GM23338 (cell line): ENCODE measurements around the gene CGREF1. TPM values are rescaled to one million over a fixed set of nuclear protein-coding genes. Genes with fewer than 3 reads are reported as not detected.

ENCODE experiments used
- ATAC-seq: fragments of 200-7000 bp; cut with Tn5 transposase; 3 replicates; pipeline ENCODE4 v1.9.1; 2020
- DNase-seq: peaks from one replicate; pipeline ENCODE4 v3.0.0-alpha.2; 2015; ENCODE audit warnings: low spot score
- H2AFZ ChIP-seq: fragments of 200-600 bp; sonication (generic); 2 replicates; pipeline ENCODE4 v1.8.0; 2016; ENCODE audit warnings: antibody characterized with exemption, mild to moderate bottlenecking, moderate library complexity
- H3F3A ChIP-seq: fragments of 200-600 bp; sonication (generic); replicated peaks from 2 replicates; pipeline ENCODE4 v1.8.0; 2017; ENCODE audit warnings: antibody characterized with exemption, mixed run types, low read depth
- H3K27ac ChIP-seq: fragments of 200-600 bp; sonication (generic); 2 replicates; pipeline ENCODE4 v1.6.1; 2016; ENCODE audit warnings: low read depth
- H3K27me3 ChIP-seq: fragments of 200-600 bp; sonication (generic); 2 replicates; pipeline ENCODE4 v1.8.0; 2016; ENCODE audit warnings: mild to moderate bottlenecking, mixed run types, moderate library complexity; ENCODE audit not compliant: insufficient read depth
- H3K36me3 ChIP-seq: fragments of 200-600 bp; sonication (generic); 2 replicates; pipeline ENCODE4 v1.8.0; 2016; ENCODE audit warnings: mild to moderate bottlenecking; ENCODE audit not compliant: insufficient read depth
- H3K4me1 ChIP-seq: fragments of 200-600 bp; sonication (generic); 2 replicates; pipeline ENCODE4 v1.8.0; 2016; ENCODE audit warnings: mild to moderate bottlenecking, moderate library complexity; ENCODE audit not compliant: insufficient read depth
- H3K4me2 ChIP-seq: fragments of 200-600 bp; sonication (generic); 2 replicates; pipeline ENCODE4 v1.7.1; 2017; ENCODE audit warnings: mixed run types
- H3K4me3 ChIP-seq: fragments of 200-600 bp; sonication (generic); 2 replicates; pipeline ENCODE4 v1.6.1; 2016; ENCODE audit warnings: mixed run types
- H3K79me2 ChIP-seq: fragments of 200-600 bp; sonication (generic); replicated peaks from 2 replicates; pipeline ENCODE4 v1.8.0; 2017; ENCODE audit warnings: mild to moderate bottlenecking; ENCODE audit not compliant: insufficient read depth
- H3K9me2 ChIP-seq: fragments of 200-600 bp; sonication (generic); 2 replicates; pipeline ENCODE4 v1.8.0; 2017; ENCODE audit not compliant: insufficient read depth
- H4K20me1 ChIP-seq: fragments of 200-600 bp; sonication (generic); replicated peaks from 2 replicates; pipeline ENCODE4 v1.8.0; 2017; ENCODE audit warnings: mild to moderate bottlenecking; ENCODE audit not compliant: insufficient read depth
- H3K27ac Mint-ChIP-seq: 2 replicates; pipeline ENCODE4 v1.8.0; 2020; ENCODE audit warnings: inconsistent platforms, mild to moderate bottlenecking, moderate library complexity, mixed read lengths
- H3K27me3 Mint-ChIP-seq: 3 replicates; pipeline ENCODE4 v1.8.0; 2022; ENCODE audit warnings: low read depth, mild to moderate bottlenecking, moderate library complexity, mixed read lengths, inconsistent platforms; ENCODE audit not compliant: insufficient read depth, poor library complexity
- H3K36me3 Mint-ChIP-seq: 3 replicates; pipeline ENCODE4 v1.8.0; 2021; ENCODE audit warnings: low read depth, mild to moderate bottlenecking, inconsistent platforms, moderate library complexity, mixed read lengths
- H3K4me1 Mint-ChIP-seq: 3 replicates; pipeline ENCODE4 v1.8.0; 2020; ENCODE audit warnings: mild to moderate bottlenecking, inconsistent platforms, mixed read lengths
- H3K4me3 Mint-ChIP-seq: 3 replicates; pipeline ENCODE4 v1.8.0; 2021; ENCODE audit warnings: moderate library complexity, mild to moderate bottlenecking, inconsistent platforms, mixed read lengths
- H3K9me3 Mint-ChIP-seq: 3 replicates; pipeline ENCODE4 v1.8.0; 2020; ENCODE audit warnings: moderate library complexity, mild to moderate bottlenecking, inconsistent platforms, mixed read lengths
- CREB1 ChIP-seq: fragments of 250-450 bp; sonication (Bioruptor Pico); IDR thresholded peaks from 2 replicates; pipeline ENCODE4 v1.5.0; 2020; ENCODE audit warnings: low read depth, mild to moderate bottlenecking, moderate library complexity
- EZH2 ChIP-seq: fragments of 200-600 bp; sonication (generic); IDR thresholded peaks from one replicate; pipeline ENCODE4 v1.8.0; 2017; ENCODE audit warnings: antibody characterized with exemption, mild to moderate bottlenecking, low read depth; ENCODE audit not compliant: unreplicated experiment
- EZH2phosphoT487 ChIP-seq: fragments of 200-600 bp; sonication (generic); IDR thresholded peaks from one replicate; pipeline ENCODE4 v1.8.1; 2018; ENCODE audit warnings: antibody characterized with exemption; ENCODE audit not compliant: unreplicated experiment
- JUNB ChIP-seq: IDR thresholded peaks from one replicate; pipeline ENCODE4 v1.6.1; 2016; ENCODE audit warnings: antibody characterized with exemption; ENCODE audit not compliant: unreplicated experiment
- NANOG ChIP-seq: IDR thresholded peaks from 2 replicates; pipeline ENCODE4 v1.6.1; 2016; ENCODE audit warnings: antibody characterized with exemption, borderline replicate concordance
- POLR2AphosphoS5 ChIP-seq: IDR thresholded peaks from 2 replicates; pipeline ENCODE4 v1.6.1; 2016; ENCODE audit warnings: antibody characterized with exemption, low read depth
- STAT1 ChIP-seq: IDR thresholded peaks from one replicate; pipeline ENCODE4 v1.6.1; 2016; ENCODE audit warnings: antibody characterized with exemption; ENCODE audit not compliant: unreplicated experiment
- ZNF114 ChIP-seq: fragments of 250-450 bp; sonication (Bioruptor Pico); IDR thresholded peaks from 2 replicates; pipeline ENCODE4 v1.5.0; 2020; ENCODE audit warnings: mild to moderate bottlenecking, moderate library complexity
- ZNF331 ChIP-seq: fragments of 250-450 bp; sonication (Bioruptor Pico); IDR thresholded peaks from 2 replicates; pipeline ENCODE4 v1.5.0; 2020; ENCODE audit warnings: low read depth, mild to moderate bottlenecking, moderate library complexity
- polyA plus RNA-seq: library from polyadenylated mRNA; unstranded; fragments of >200 nt; fragmentation: Nextera tagmentation; extraction: Ambion mirVana; gene quantifications from 2 replicates; pipeline ENCODE4 v1.2.1, GENCODE V29; 2016
- total RNA-seq: library from RNA; depleted of rRNA; stranded (reverse); fragments of >200 nt; shearing (Covaris generic); gene quantifications from 2 replicates; pipeline ENCODE4 v1.2.3, GENCODE V29; 2014
- TF ChIP-seq, protein P1 (sequence below): fragments of 250-450 bp; sonication (Bioruptor Pico); IDR thresholded peaks from 2 replicates; pipeline ENCODE4 v1.5.0; 2020; ENCODE audit warnings: mild to moderate bottlenecking, moderate library complexity
- TF ChIP-seq, protein P2 (sequence below): IDR thresholded peaks from 2 replicates; pipeline ENCODE4 v1.6.1; 2016; ENCODE audit warnings: antibody characterized with exemption
- TF ChIP-seq, protein P3 (sequence below): IDR thresholded peaks from one replicate; pipeline ENCODE4 v1.6.1; 2018; ENCODE audit warnings: antibody characterized with exemption; ENCODE audit not compliant: unreplicated experiment
- TF ChIP-seq, protein P4 (sequence below), 2 experiments: fragments of 200-600 bp in 1 of 2; sonication (generic) in 1 of 2; conservative IDR thresholded peaks; 2 replicates each; pipeline versions ENCODE4 v1.5.1 to v1.6.1; 2016 to 2017; ENCODE audit warnings: antibody characterized with exemption in 2 of 2, low read depth in 2 of 2, mild to moderate bottlenecking in 2 of 2, moderate library complexity in 1 of 2

CGREF1 gene
- total and polyA plus RNA-seq, 2 experiments from 2014 or later: 4.1 to 4.5 TPM

GRCh38 chr2:27088634-27089033 is 30.3 kb downstream of the CGREF1 start:
- Histone ChIP-seq H3K4me1 (peaks cover 10% of the 10 kb centered on the region), H3K9me2 (no peaks in the 10 kb centered on the region), H3K27ac (no peak overlapping the region), H3F3A (peaks cover 8% of the 10 kb centered on the region; the same call in 1 of the 2 replicates), H3K27me3 (peaks cover 16% of the 10 kb centered on the region), H3K79me2 (no peaks in the 10 kb centered on the region), H3K4me3 (no peak overlapping the region), H3K36me3 (no peaks in the 10 kb centered on the region), H2AFZ (no peak overlapping the region), H4K20me1 (no peaks in the 10 kb centered on the region; the same call in 1 of the 2 replicates), H3K4me2 (no peak overlapping the region)
- no peak overlapping the region for H3K27ac Mint-ChIP-seq
- no peak for TF ChIP-seq EZH2
- TF ChIP-seq EZH2phosphoT487: no peak
- no peak for TF ChIP-seq POLR2AphosphoS5
- TF ChIP-seq, protein P1, sequence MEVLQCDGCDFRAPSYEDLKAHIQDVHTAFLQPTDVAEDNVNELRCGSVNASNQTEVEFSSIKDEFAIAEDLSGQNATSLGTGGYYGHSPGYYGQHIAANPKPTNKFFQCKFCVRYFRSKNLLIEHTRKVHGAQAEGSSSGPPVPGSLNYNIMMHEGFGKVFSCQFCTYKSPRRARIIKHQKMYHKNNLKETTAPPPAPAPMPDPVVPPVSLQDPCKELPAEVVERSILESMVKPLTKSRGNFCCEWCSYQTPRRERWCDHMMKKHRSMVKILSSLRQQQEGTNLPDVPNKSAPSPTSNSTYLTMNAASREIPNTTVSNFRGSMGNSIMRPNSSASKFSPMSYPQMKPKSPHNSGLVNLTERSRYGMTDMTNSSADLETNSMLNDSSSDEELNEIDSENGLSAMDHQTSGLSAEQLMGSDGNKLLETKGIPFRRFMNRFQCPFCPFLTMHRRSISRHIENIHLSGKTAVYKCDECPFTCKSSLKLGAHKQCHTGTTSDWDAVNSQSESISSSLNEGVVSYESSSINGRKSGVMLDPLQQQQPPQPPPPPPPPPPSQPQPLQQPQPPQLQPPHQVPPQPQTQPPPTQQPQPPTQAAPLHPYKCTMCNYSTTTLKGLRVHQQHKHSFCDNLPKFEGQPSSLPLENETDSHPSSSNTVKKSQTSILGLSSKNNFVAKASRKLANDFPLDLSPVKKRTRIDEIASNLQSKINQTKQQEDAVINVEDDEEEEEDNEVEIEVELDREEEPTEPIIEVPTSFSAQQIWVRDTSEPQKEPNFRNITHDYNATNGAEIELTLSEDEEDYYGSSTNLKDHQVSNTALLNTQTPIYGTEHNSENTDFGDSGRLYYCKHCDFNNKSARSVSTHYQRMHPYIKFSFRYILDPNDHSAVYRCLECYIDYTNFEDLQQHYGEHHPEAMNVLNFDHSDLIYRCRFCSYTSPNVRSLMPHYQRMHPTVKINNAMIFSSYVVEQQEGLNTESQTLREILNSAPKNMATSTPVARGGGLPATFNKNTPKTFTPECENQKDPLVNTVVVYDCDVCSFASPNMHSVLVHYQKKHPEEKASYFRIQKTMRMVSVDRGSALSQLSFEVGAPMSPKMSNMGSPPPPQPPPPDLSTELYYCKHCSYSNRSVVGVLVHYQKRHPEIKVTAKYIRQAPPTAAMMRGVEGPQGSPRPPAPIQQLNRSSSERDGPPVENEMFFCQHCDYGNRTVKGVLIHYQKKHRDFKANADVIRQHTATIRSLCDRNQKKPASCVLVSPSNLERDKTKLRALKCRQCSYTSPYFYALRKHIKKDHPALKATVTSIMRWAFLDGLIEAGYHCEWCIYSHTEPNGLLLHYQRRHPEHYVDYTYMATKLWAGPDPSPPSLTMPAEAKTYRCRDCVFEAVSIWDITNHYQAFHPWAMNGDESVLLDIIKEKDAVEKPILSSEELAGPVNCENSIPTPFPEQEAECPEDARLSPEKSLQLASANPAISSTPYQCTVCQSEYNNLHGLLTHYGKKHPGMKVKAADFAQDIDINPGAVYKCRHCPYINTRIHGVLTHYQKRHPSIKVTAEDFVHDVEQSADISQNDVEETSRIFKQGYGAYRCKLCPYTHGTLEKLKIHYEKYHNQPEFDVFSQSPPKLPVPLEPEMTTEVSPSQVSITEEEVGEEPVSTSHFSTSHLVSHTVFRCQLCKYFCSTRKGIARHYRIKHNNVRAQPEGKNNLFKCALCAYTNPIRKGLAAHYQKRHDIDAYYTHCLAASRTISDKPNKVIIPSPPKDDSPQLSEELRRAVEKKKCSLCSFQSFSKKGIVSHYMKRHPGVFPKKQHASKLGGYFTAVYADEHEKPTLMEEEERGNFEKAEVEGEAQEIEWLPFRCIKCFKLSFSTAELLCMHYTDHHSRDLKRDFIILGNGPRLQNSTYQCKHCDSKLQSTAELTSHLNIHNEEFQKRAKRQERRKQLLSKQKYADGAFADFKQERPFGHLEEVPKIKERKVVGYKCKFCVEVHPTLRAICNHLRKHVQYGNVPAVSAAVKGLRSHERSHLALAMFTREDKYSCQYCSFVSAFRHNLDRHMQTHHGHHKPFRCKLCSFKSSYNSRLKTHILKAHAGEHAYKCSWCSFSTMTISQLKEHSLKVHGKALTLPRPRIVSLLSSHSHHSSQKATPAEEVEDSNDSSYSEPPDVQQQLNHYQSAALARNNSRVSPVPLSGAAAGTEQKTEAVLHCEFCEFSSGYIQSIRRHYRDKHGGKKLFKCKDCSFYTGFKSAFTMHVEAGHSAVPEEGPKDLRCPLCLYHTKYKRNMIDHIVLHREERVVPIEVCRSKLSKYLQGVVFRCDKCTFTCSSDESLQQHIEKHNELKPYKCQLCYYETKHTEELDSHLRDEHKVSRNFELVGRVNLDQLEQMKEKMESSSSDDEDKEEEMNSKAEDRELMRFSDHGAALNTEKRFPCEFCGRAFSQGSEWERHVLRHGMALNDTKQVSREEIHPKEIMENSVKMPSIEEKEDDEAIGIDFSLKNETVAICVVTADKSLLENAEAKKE (CRISPR knock-in tag): no peak
- TF ChIP-seq, protein P2, sequence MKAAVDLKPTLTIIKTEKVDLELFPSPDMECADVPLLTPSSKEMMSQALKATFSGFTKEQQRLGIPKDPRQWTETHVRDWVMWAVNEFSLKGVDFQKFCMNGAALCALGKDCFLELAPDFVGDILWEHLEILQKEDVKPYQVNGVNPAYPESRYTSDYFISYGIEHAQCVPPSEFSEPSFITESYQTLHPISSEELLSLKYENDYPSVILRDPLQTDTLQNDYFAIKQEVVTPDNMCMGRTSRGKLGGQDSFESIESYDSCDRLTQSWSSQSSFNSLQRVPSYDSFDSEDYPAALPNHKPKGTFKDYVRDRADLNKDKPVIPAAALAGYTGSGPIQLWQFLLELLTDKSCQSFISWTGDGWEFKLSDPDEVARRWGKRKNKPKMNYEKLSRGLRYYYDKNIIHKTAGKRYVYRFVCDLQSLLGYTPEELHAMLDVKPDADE: no peak
- TF ChIP-seq NANOG: no peak
- no peak for TF ChIP-seq STAT1
- TF ChIP-seq, protein P3, sequence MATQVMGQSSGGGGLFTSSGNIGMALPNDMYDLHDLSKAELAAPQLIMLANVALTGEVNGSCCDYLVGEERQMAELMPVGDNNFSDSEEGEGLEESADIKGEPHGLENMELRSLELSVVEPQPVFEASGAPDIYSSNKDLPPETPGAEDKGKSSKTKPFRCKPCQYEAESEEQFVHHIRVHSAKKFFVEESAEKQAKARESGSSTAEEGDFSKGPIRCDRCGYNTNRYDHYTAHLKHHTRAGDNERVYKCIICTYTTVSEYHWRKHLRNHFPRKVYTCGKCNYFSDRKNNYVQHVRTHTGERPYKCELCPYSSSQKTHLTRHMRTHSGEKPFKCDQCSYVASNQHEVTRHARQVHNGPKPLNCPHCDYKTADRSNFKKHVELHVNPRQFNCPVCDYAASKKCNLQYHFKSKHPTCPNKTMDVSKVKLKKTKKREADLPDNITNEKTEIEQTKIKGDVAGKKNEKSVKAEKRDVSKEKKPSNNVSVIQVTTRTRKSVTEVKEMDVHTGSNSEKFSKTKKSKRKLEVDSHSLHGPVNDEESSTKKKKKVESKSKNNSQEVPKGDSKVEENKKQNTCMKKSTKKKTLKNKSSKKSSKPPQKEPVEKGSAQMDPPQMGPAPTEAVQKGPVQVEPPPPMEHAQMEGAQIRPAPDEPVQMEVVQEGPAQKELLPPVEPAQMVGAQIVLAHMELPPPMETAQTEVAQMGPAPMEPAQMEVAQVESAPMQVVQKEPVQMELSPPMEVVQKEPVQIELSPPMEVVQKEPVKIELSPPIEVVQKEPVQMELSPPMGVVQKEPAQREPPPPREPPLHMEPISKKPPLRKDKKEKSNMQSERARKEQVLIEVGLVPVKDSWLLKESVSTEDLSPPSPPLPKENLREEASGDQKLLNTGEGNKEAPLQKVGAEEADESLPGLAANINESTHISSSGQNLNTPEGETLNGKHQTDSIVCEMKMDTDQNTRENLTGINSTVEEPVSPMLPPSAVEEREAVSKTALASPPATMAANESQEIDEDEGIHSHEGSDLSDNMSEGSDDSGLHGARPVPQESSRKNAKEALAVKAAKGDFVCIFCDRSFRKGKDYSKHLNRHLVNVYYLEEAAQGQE: no peak
- no peak for TF ChIP-seq ZNF114
- TF ChIP-seq ZNF331 (CRISPR knock-in tag): no peak
- TF ChIP-seq JUNB: no peak
- TF ChIP-seq CREB1 (CRISPR knock-in tag): no peak
- TF ChIP-seq, protein P4, sequence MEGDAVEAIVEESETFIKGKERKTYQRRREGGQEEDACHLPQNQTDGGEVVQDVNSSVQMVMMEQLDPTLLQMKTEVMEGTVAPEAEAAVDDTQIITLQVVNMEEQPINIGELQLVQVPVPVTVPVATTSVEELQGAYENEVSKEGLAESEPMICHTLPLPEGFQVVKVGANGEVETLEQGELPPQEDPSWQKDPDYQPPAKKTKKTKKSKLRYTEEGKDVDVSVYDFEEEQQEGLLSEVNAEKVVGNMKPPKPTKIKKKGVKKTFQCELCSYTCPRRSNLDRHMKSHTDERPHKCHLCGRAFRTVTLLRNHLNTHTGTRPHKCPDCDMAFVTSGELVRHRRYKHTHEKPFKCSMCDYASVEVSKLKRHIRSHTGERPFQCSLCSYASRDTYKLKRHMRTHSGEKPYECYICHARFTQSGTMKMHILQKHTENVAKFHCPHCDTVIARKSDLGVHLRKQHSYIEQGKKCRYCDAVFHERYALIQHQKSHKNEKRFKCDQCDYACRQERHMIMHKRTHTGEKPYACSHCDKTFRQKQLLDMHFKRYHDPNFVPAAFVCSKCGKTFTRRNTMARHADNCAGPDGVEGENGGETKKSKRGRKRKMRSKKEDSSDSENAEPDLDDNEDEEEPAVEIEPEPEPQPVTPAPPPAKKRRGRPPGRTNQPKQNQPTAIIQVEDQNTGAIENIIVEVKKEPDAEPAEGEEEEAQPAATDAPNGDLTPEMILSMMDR (conservative IDR thresholded peaks at IDR 0.05; ENCODE audit: low read depth in 2 of 2): no peak
- peaks cover 22% of the 10 kb centered on the region for H3K4me1 Mint-ChIP-seq
- H3K4me3 Mint-ChIP-seq: no peak overlapping the region
- peaks cover 25% of the 10 kb centered on the region for H3K27me3 Mint-ChIP-seq
- ATAC-seq (no peak), DNase-seq (no peak)
- H3K9me3 Mint-ChIP-seq: no peaks in the 10 kb centered on the region; the same call in 2 of the 3 replicates
- no peaks in the 10 kb centered on the region for H3K36me3 Mint-ChIP-seq
